Smooth muscle cell (in vitro differentiated cells): ENCODE measurements around the gene CNST. TPM values are rescaled to one million over a fixed set of nuclear protein-coding genes. Genes with fewer than 3 reads are reported as not detected.
"Not testable (repeated sequence)": the region's sequence is repeated elsewhere in the genome, so short reads cannot be mapped to it uniquely, and the experiment has no call there.

Experiments used
- DNase-seq: peaks from one replicate; lab custom pipeline; 2025; ENCODE audit not compliant: unreplicated experiment; lab: John Stamatoyannopoulos, UW
- H2AFZ ChIP-seq: fragments of 200-600 bp; sonication (generic); 2 replicates; pipeline ENCODE4 v1.6.0; 2016; ENCODE audit warnings: antibody characterized with exemption, low read depth, mild to moderate bottlenecking
- H3F3A ChIP-seq: fragments of 200-600 bp; sonication (generic); 2 replicates; pipeline ENCODE4 v1.6.0; 2017; ENCODE audit warnings: antibody characterized with exemption, low read depth
- H3K27ac ChIP-seq: fragments of 200-600 bp; sonication (generic); 2 replicates; pipeline ENCODE4 v1.5.1; 2016; ENCODE audit warnings: low read depth, mild to moderate bottlenecking
- H3K27me3 ChIP-seq: fragments of 200-600 bp; sonication (generic); 2 replicates; pipeline ENCODE4 v1.6.1; 2016; ENCODE audit warnings: low read depth, mild to moderate bottlenecking
- H3K36me3 ChIP-seq: fragments of 200-600 bp; sonication (generic); 2 replicates; pipeline ENCODE4 v1.5.1; 2016; ENCODE audit warnings: low read depth
- H3K4me1 ChIP-seq: fragments of 200-600 bp; sonication (generic); 2 replicates; pipeline ENCODE4 v1.5.1; 2016; ENCODE audit warnings: low read depth
- H3K4me2 ChIP-seq: fragments of 200-600 bp; sonication (generic); 2 replicates; pipeline ENCODE4 v1.6.0; 2016; ENCODE audit warnings: mild to moderate bottlenecking
- H3K4me3 ChIP-seq: fragments of 200-600 bp; sonication (generic); 2 replicates; pipeline ENCODE4 v1.5.1; 2016; ENCODE audit warnings: mild to moderate bottlenecking
- H3K79me2 ChIP-seq: fragments of 200-600 bp; sonication (generic); 2 replicates; pipeline ENCODE4 v1.6.0; 2016; ENCODE audit warnings: low read depth, mild to moderate bottlenecking
- H3K9ac ChIP-seq: fragments of 200-600 bp; sonication (generic); 2 replicates; pipeline ENCODE4 v1.6.0; 2016; ENCODE audit warnings: low read depth
- H3K9me3 ChIP-seq: fragments of 200-600 bp; sonication (generic); replicated peaks from 2 replicates; pipeline ENCODE4 v1.5.1; 2016; ENCODE audit warnings: low read depth
- H4K20me1 ChIP-seq: fragments of 200-600 bp; sonication (generic); 2 replicates; pipeline ENCODE4 v1.6.0; 2016; ENCODE audit warnings: low read depth
- WGBS: methylation state at CpG from one replicate; pipeline ENCODE4 v1.1.7; 2016; ENCODE audit warnings: low lambda C conversion rate; 5-methylcytosine and 5-hydroxymethylcytosine counted together
- polyA plus RNA-seq: library from polyadenylated mRNA; unstranded; fragments of >200 nt; fragmentation: Nextera tagmentation; extraction: Ambion mirVana; gene quantifications from 2 replicates; pipeline ENCODE4 v1.2.1, GENCODE V29; 2016
- total RNA-seq: library from RNA; depleted of rRNA; stranded (reverse); fragments of >200 nt; gene quantifications from 2 replicates; pipeline ENCODE4 v1.2.3, GENCODE V29; 2014
- TF ChIP-seq, protein P1 (sequence below): fragments of 200-600 bp; sonication (generic); IDR thresholded peaks from 2 replicates; pipeline ENCODE4 v1.5.1; 2017; ENCODE audit warnings: borderline replicate concordance, mild to moderate bottlenecking, antibody characterized with exemption; ENCODE audit not compliant: insufficient read depth, poor library complexity, severe bottlenecking

CNST gene
- total and polyA plus RNA-seq, 2 experiments from 2014 or later = 6.7 to 16.9 TPM

GRCh38 chr1:246559310-246559709, 6.9 kb upstream of the CNST start:
- peaks cover 22% of the 10 kb centered on the region for H3K36me3 ChIP-seq
- H3K9ac ChIP-seq = no peak overlapping the region

GRCh38 chr1:246560833-246561232, 5.4 kb upstream of the CNST start:
- not testable (repeated sequence) for H3K27ac ChIP-seq, H3F3A ChIP-seq, H2AFZ ChIP-seq, H3K9ac ChIP-seq, H3K36me3 ChIP-seq, H3K4me3 ChIP-seq, H3K27me3 ChIP-seq, H3K4me2 ChIP-seq, DNase-seq, H3K9me3 ChIP-seq, H4K20me1 ChIP-seq
- H3K4me1 ChIP-seq = peaks cover 11% of the 10 kb centered on the region
- WGBS = 90% methylated on average over 10 of the region's 10 CpGs
- peaks cover 53% of the 10 kb centered on the region for H3K79me2 ChIP-seq

More at GRCh38 chr1:246559310-246559709, 6.9 kb upstream of the CNST start:
- Histone ChIP-seq H3K4me3 (no peak overlapping the region), H3F3A (no peaks in the 10 kb centered on the region), H4K20me1 (peaks cover 6% of the 10 kb centered on the region), H3K9me3 (no peaks in the 10 kb centered on the region), H3K27ac (no peak overlapping the region), H2AFZ (no peak overlapping the region), H3K4me2 (no peak overlapping the region), H3K79me2 (peaks cover 48% of the 10 kb centered on the region), H3K27me3 (no peaks in the 10 kb centered on the region), H3K4me1 (peaks cover under 1% of the 10 kb centered on the region)
- TF ChIP-seq, protein P1, sequence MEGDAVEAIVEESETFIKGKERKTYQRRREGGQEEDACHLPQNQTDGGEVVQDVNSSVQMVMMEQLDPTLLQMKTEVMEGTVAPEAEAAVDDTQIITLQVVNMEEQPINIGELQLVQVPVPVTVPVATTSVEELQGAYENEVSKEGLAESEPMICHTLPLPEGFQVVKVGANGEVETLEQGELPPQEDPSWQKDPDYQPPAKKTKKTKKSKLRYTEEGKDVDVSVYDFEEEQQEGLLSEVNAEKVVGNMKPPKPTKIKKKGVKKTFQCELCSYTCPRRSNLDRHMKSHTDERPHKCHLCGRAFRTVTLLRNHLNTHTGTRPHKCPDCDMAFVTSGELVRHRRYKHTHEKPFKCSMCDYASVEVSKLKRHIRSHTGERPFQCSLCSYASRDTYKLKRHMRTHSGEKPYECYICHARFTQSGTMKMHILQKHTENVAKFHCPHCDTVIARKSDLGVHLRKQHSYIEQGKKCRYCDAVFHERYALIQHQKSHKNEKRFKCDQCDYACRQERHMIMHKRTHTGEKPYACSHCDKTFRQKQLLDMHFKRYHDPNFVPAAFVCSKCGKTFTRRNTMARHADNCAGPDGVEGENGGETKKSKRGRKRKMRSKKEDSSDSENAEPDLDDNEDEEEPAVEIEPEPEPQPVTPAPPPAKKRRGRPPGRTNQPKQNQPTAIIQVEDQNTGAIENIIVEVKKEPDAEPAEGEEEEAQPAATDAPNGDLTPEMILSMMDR = no peak
- 97% methylated on average over 4 of the region's 4 CpGs for WGBS
- no peak for DNase-seq

DNA sequence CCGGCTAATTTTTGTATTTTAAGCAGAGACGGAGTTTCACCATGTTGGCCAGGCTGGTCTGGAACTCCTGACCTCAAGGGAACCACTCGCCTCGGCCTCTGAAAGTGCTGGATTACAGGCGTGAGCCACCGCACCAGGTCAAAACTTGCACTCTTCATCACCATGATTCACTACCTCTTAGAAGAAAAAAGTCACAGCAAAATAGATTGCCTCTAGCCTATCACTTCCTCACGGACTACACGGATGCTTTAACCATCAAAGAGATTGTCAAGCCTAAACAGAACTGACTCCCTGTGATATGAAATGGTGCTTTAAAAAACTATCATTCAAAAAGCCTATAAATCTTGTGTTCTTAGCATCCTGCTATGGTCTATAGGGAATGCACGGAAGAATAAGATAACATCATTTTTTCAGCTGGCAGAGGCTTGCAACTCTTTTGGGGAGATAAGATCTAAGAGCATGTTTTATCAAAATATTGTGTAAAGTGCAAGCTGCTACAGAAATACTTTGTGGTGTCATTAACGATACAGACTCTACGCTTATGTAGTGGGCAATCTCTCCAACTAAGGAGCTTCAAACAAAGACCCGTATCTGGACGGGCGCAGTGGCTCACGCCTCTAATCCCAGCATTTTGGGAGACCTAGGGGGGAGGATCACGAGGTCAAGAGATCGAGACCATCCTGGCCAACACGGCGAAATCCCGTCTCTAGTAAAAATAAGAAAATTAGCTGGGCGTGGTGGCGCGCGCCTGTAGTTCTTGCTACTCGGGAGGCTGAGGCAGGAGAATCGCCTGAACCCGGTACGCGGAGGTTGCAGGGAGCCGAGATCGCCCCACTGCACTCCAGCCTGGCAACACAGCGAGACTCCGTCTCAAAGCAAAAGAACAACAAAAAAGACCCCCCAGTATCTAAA, 1.2 kb upstream of the CNST start:
- Histone ChIP-seq H3K9ac (peak overlapping the region; percentile 83), H3K36me3 (no peaks in the 10 kb centered on the region), H2AFZ (peak overlapping the region; percentile 67), H3K4me2 (peak overlapping the region; percentile 94), H3K27me3 (no peaks in the 10 kb centered on the region), H3F3A (no peaks in the 10 kb centered on the region), H3K27ac (peak overlapping the region; percentile 83), H3K4me3 (peak overlapping the region; percentile 79), H3K4me1 (peaks cover 19% of the 10 kb centered on the region), H3K79me2 (peaks cover 56% of the 10 kb centered on the region), H4K20me1 (peaks cover 6% of the 10 kb centered on the region), H3K9me3 (no peaks in the 10 kb centered on the region)
- DNase-seq = no peak
- TF ChIP-seq, protein P1 = no peak
- WGBS = 55% methylated on average over 33 of the region's 33 CpGs

DNA sequence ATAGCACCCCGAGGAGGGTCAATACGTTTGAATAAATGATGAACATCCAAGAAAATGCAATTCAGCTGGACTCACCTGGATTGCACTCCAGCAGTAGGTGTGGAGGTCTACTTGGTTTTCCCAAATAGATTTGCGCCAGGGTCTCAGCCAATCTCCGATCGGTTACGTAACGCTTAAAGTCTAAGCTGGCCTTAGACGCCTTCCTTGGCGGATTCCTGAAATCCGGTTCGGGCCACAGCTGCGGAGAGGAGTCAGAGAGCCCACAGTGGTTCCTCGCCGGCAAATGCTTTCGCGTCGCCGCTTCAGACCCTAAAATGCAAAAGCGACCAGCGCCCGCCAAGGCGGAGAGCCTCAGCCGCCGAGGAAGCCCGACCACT, 517 bp upstream of the CNST start:
- peak overlapping the region; percentile 83 for H3K9ac ChIP-seq
- H3K4me1 ChIP-seq = peaks cover 19% of the 10 kb centered on the region
- peak overlapping the region; percentile 83 for H3K27ac ChIP-seq
- H3K36me3 ChIP-seq = no peaks in the 10 kb centered on the region
- no peak for DNase-seq
- H3F3A ChIP-seq = no peaks in the 10 kb centered on the region
- peak overlapping the region; percentile 79 for H3K4me3 ChIP-seq
- H3K27me3 ChIP-seq = no peaks in the 10 kb centered on the region
- no peaks in the 10 kb centered on the region for H3K9me3 ChIP-seq
- peaks cover 56% of the 10 kb centered on the region for H3K79me2 ChIP-seq
- under 1% methylated on average over 25 of the region's 25 CpGs for WGBS
- H2AFZ ChIP-seq = peak overlapping the region; percentile 67
- H4K20me1 ChIP-seq = peaks cover under 1% of the 10 kb centered on the region
- TF ChIP-seq, protein P1 = no peak
- H3K4me2 ChIP-seq = peak overlapping the region; percentile 94
